NCI-H128 (cell line): ENCODE measurements around the gene JARID2.

Experiments
- DNase-seq: peaks from one replicate; lab custom pipeline; 2025; ENCODE audit not compliant: unreplicated experiment; lab: John Stamatoyannopoulos, UW

JARID2 gene

DNA sequence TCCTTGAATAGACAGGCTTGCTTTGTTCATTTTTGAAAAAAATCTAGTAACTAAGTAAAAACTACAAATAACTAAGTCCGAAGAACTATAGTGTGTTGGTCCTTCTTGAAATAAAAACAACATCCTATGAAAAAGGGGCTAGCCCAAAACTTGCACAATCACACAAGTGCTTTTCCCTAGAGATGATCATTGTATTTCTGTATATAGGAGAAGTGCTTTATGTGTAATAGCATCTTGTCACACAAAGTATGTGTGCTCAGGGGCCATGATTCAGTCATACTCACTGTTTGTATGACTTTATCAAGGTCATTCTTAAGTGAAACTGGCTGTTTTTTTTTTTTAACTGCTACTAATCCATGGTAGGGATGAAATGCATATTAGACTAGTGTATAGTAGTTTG lies 237.2 kb downstream of the JARID2 start:
- DNase-seq, result no peak

DNA sequence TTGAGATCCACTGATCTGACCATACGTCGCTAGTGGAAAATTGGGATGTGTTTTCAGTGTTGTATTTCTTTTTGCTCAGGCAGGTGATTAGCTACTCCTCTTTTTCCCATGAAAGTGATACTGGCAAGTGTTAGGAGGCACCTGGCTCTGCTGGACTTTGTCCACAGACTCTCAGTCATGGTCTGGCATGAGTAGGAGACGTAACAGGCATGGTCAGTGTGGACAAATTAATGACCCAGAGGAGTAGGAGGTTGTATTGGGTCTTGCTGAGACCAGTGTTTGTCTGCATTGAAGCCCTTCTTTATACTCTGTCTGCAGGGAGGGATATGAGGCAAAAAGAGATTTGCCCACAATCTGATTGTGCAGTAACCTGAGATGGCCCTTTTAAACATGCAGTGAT lies 238.3 kb downstream of the JARID2 start:
- no peak for DNase-seq

DNA sequence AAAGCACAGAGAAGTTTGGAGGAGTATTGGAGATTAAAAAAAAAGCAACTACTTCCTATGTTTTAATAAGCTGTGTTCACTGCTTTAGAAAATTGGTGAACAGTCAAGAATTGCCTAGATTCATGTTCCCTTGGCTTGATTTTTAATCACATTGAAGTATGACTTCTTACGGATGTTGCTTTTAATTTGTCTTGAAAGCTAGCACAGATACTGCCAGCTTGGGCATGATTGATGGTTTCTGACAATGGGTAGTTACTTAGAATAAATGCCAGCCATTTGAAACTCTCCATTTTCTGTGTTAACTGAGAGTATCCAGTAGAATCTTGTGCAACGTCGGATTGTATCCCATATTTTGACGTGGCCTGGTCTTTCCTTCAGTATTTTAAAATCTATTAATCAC lies 239.0 kb downstream of the JARID2 start:
- no peak for DNase-seq

DNA sequence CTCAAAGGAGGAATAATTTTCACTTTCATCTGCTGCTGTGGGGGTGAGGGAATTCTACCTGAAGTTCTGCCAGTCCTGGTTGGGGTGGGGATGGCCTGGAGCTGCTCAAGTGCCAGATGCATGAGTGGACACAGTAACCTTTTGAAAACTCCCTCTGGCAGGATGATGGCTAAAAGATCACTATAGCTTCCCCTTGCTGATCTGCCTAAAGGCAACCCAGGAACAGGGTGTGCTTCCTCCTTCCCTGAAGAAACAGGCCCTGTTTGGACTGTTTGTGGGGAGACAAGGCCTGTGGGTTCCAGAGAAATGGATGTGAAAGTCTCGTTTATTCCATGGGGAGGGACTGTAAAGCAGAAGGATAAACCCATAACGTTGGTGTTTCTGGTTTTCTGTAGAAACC lies 240.1 kb downstream of the JARID2 start:
- DNase-seq, result no peak

DNA sequence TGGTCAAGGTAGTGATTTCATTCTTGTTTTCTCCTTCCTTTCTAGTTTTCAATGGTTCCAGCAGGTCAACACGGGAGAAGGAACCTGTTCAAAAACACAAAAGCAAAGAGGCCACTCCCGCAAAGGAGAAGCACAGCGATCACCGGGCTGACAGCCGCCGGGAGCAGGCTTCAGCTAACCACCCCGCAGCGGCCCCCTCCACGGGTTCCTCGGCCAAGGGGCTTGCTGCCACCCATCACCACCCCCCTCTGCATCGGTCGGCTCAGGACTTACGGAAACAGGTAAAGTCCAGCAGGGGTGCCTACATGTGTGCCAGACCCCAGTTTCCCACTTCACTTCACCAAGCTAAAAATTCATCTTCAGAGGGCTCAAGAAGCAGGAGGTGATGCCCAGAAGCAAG lies 241.4 kb downstream of the JARID2 start:
- DNase-seq, result no peak

DNA sequence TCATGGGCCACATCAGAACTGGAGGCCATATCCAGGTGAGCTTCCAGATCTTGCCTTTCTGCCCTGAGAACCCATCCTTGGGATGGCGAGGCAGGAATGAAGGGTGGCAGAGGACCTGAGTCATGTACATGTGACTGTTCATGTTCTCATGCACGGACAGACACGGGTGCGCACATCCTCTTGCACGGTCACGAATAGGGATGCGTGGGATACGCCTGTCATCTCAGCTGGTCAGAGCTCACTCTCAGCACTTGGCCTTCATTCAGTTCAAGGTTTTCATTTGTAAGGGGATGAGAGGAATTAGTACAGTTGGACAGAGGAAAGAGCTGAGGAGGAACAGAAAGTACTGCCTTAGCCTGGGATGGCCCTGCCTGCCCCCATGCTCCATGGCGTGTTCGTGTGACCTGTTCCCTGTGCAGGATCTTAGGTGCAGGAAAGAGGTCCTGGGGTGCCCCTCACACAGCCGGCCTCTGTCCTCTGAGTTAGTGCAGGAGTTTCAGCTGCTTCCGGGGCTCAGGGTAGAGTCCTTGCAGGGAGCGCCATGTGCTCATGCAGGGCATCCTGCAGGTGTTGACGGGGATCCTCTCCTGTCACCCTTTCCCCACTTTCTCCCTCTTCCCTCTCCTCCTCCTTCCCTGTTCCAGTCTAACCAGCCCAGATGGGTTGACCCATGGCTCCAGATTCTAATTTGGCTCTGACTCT lies 243.5 kb downstream of the JARID2 start:
- no peak for DNase-seq

DNA sequence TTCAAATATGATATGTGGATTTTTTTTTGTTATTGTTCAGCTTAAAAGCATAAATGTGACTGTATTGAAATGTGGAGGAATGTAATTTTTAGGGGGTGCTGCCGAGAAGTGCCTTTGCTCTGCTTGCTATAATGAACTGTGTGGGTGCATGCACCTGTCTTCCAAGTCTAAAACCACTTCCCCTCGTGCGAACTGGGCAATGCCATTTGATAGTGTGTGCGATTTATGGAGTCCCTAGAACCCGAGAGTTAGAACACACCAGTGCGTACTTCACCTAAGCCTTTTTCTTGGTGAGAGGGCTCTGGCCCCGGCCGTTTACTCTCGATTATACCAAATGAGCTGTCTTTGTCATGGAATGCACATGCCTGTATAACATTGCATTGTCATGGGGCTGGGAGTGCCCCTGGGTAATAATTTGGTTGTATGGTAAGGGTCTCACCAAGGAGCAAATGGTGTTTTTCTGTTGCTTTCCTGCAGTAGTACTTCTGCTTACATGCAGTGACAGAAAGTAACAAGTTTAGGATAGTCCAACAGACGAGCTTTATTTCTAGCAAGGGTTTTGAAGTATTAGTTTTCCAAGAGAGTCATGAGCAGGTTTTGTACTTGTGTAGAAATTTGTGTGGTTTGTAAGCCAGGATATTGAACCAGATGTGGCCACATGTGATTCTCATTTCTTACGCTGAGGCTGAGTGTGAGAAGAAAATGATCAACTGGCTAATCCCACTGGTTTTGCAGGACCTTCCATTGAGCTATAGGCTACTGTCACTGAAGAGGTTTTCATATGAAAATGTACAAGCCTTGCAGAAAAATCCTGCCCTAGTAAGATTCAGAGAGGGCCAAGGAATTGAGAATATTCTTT lies 244.6 kb downstream of the JARID2 start:
- DNase-seq, result no peak

DNA sequence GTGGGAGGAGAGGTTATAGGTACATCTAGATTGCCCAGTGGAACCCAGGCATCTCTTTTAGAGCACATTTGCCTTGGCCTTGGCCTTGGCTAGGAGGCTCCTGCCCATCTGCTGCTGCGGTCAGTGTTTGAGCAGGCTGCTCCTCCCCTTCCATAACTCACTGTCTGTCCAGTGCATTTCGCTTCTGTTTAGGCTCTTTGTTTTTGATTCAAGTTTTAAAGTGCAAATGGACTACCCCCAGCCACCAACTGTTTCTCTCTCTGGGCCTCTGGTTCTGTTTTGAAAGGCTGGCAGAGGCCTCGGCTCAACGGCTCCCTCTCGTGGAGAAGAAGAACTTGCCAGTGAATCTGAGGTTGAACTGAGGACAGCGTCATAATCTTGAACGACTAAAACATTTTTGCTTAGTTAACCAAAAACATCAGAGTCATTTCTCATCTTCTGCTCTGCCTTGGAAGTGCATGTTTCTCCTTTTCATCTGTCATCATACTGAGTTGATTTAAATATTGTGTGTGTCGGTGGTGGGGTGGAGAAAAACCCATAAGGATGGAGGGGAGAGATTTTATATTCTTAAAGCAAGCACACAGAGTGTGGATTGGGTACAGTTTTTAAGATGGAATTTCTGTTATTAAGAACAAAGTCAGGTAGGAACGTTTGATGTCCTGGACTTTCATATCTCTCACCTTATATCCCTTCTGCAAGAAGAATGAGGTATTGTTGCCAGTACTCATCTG lies 245.6 kb downstream of the JARID2 start:
- DNase-seq, result no peak

DNA sequence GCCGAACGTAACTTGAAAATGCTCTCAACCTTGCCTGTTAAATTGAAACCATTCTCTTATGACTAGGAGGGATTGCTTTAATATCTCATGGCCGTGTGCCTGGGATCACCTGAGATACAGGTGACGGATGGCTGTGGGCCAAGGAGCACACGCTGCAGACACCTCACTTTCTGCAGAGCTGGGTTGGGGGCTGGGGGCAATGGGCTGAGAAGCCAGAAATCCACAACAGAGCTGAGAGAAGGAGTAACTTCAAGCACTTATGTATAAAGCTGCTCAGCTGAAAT lies 246.1 kb downstream of the JARID2 start:
- DNase-seq, result no peak

DNA sequence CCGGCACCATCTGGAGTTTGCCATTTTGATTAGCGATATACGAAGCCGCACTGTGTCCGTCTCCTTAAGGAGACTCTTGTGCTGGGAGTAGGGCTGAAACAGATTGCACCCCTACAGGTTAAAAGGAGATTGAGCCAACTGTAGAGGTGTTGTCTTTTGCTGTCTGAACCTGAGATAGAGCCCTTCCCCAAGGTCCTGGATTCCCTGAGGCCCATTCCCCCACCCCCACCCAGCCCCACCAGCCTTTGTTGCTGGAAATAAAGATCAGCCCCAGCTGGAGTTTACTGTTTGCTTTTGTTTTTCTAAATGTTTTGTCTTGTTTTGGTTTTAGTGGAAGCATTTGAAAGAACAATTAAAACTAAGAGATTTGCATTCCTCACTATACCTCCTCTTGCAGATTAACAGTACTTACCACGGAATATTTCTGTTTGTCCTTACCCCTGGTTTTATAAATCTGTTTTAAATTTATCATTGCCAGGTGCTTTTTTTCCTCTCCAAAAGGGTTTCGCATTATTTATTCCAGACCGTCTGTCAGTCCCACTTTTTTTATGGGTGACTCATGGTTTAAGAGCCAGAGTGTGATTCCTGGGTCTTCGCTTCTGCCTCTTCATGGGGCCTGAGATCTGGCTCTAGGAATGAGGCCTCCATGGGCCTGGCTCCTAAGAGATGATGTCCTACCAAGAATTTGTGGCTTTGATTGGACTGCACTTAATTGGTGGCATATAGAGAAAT lies 247.7 kb downstream of the JARID2 start:
- DNase-seq, result no peak

DNA sequence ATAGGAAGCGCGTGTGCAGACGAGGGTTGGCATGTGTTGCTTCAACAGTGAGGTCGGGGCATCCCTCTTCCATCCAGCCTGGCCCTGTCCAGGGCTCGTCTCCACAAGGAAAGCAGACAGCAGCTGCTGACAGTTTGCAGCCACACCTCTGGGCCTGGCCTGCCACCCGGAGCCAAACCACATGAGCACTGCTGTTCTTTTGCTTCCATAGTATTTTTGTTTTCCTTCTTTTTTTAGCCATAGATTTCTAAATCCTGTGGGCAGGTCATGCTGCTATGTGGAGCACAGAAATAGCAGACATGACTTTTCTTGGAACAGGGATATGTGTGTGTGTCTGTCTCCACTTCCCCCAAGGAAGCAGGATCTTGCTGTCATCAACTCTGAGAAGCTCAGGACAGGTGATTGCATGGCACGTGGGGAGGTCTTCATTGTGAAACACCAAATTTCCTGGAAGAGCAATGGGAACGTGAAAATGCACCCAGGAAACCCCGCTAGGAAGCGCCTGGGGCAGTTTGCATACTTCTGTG lies 249.6 kb downstream of the JARID2 start:
- no peak for DNase-seq

DNA sequence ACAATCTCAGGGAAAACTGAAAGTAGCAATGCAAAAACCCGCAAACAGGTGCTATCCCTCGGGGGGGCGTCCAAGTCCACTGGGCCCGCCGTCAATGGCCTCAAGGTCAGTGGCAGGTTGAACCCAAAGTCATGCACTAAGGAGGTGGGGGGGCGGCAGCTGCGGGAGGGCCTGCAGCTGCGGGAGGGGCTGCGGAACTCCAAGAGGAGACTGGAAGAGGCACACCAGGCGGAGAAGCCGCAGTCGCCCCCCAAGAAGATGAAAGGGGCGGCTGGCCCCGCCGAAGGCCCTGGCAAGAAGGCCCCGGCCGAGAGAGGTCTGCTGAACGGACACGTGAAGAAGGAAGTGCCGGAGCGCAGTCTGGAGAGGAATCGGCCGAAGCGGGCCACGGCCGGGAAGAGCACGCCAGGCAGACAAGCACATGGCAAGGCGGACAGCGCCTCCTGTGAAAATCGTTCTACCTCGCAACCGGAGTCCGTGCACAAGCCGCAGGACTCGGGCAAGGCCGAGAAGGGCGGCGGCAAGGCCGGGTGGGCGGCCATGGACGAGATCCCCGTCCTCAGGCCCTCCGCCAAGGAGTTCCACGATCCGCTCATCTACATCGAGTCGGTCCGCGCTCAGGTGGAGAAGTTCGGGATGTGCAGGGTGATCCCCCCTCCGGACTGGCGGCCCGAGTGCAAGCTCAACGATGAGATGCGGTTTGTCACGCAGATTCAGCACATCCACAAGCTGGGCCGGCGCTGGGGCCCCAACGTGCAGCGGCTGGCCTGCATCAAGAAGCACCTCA lies 250.7 kb downstream of the JARID2 start:
- no peak for DNase-seq

DNA sequence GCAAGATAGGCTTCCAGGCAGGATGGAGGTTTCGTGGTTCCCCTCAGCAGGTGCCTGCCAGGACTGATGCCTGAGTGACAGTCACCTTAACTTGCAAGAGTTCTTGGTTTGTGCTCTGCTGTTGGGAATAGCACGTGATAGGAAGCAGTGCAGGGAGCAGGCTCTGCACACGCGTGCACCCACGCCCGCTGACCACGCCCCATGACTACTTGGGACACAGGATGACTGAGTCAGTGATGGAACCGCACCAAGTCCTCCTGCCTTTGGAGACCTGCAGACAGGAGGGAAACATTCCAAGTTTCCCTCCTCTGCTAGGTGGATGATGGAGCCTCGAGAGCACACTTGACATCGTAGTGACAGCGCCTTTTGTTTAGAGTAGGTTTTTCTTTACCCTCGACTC lies 252.8 kb downstream of the JARID2 start:
- DNase-seq, result no peak

DNA sequence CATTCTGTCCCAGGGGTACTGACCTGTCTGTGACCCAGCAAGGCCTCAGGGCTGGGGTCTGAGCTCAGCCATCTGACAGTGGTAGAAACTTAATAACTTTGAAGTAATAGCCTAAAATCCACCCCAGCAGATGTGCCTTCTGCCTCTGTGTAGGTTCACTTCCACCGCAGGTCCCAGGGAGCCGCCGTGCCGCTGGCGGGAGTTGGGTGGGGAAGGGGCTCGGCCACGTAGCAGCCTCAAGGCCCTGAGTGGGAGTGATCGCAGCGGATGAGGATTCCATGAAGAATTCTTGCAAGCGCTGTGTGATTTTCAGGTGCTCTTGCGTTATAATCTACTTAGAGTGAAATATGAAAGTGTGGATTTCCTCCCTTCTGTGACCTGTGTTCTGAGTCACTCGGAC lies 253.3 kb downstream of the JARID2 start:
- no peak for DNase-seq

DNA sequence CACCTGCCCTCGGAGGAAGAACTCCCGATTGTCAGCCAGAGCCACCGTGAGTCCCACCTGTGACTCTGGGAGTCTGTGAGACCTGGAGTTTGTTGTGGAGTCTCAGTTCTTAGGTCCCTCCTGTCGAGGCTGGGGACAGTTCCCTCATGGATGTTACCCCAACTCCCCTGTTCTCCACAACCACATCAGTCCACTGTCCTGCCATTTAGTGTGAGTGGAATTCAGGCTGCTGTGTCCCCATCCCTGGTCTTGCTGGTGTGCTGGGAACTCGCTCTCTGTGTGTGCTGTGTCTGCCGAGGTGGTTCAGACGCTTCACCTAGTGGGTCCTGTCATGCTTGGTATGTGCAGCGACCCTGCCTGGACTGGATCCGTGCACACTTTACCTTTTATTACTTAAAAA lies 253.7 kb downstream of the JARID2 start:
- DNase-seq, result no peak

DNA sequence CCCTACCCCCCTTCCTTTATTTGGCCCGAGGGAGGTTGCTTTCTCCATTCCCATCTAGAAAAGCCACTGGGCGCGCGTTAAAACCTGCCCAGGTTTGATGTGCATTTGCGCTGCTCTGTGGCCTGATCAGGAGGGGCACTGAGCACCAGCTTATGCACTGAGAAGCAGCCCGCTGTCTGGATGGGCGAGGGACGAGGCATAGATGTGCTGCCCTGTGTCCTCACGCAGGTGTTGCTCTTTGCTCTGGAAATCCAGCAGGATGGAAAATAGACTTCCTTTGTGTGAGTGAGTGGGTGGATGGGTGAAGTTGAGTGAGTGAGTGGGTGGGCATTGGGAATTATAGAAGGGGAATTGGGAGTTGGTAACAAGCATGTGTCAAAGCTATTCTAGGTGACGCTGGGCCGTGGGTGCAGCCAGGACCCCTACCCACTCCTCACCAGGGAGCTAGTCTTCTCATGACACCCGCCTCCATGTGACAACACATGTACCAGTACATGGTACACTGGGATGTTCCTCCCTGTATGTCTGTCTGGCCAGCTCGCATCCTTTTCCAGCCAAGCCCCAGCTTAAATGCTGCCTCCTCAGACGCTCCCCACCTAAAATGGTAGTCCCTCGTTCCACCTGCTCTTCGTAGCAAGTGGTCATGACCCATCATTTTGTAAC lies 254.3 kb downstream of the JARID2 start:
- no peak for DNase-seq

DNA sequence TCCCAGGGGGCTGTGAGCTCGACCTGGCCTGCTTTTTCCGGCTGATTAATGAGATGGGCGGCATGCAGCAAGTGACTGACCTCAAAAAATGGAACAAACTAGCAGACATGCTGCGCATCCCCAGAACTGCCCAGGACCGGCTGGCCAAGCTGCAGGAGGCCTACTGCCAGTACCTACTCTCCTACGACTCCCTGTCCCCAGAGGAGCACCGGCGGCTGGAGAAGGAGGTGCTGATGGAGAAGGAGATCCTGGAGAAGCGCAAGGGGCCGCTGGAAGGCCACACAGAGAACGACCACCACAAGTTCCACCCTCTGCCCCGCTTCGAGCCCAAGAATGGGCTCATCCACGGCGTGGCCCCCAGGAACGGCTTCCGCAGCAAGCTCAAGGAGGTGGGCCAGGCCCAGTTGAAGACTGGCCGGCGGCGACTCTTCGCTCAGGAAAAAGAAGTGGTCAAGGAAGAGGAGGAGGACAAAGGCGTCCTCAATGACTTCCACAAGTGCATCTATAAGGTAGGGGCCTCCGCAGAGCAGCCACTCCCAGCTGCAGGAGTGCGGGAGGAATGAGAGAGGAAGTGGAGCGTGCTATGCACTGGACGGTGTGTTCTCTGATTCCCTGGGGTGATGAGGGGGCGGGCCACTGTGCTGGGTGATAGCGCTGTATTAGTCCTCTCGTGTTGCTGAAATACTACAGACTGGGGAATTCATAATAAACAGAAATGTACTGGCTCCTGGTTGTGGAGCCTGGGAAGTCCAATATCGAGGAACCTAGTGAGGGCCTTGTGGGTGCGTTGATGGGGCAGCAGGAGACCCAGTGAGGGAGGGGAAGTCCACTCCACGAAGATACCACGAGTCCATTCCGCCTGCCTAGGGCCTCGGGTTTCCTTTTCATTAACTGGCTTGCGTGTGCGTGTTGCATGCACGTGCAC lies 255.3 kb downstream of the JARID2 start:
- DNase-seq, result no peak

DNA sequence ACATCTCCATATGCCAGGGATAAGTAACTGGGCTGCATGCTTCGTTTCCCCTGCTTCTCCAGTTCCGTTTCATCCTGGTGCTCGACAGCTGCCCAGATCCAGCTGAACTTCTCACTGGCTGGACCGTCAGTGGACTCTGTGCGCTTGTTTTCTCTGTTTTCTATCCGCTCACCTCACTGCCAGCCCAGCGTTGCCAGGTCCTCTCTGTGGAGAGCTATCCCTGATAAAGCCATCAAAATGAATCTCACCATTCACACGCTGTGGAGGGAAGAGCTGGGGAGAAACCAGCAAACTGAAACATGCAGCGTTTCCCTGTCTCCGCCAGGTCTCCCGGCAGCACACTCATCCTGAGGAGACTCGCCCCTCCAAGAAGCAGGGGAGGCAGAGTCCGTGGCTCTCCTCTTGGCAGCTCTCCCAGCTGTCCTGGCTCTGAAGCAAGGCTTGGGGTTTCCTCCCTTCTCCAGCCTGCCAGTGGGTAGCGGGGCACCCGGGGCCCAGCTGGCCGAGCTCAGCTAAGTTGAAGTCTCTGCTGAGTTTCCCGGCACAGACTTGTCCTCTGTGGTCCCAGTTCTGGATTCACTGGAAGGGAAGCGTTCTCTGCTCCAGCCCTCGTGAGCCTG lies 256.1 kb downstream of the JARID2 start:
- no peak for DNase-seq
